ENCODE data around the gene AP2A2.

Gene AP2A2

DNA sequence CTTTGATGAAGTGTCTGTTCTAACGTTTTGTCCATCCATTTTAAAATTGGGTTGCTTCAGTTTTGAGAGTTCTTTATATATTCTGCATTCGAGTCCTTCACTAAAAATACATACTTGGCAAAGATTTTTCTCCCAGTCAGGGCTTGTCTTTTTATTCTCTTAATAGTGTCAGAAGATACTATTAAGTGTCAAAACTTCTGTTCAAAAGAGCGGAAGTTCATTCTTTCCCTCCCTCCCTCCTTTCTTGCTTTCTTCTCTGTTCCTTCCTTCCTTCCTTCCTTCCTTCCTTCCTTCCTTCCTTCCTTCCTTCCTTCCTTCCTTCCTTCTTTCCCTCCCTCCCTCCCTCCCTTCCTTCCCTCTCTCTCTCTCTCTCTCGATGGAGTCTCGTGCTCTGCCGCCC lies 118.5 kb downstream of the AP2A2 start:
- DNase-seq = no peak

DNA sequence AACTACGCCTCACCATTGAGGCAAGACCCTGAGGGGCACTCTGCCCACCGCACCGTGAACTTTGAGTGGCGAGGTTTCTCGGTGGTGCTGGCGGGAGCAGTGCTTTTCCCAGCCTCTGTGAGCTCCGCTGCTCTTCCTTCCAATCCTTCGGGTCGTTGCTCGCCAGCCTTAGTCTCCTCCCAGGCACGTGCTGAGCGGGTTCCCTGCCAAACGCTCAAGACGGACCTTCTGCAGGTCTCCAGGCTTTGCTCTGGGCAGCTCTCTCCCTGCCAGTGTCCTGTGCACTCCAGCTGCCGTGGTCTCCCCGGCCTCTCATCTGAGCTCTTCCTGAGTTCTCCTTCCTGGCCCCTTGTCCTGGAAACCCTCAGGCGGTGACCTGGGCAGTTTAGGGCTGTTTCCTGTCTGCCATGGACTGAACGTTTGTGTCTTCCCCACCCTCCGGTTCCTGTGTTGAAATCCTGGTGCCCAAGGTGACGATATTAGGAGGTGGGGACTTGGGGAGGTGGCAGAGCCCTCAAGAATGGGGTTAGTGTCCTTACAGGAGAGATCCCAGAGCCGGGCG lies 122.0 kb downstream of the AP2A2 start:
- no peak for DNase-seq

DNA sequence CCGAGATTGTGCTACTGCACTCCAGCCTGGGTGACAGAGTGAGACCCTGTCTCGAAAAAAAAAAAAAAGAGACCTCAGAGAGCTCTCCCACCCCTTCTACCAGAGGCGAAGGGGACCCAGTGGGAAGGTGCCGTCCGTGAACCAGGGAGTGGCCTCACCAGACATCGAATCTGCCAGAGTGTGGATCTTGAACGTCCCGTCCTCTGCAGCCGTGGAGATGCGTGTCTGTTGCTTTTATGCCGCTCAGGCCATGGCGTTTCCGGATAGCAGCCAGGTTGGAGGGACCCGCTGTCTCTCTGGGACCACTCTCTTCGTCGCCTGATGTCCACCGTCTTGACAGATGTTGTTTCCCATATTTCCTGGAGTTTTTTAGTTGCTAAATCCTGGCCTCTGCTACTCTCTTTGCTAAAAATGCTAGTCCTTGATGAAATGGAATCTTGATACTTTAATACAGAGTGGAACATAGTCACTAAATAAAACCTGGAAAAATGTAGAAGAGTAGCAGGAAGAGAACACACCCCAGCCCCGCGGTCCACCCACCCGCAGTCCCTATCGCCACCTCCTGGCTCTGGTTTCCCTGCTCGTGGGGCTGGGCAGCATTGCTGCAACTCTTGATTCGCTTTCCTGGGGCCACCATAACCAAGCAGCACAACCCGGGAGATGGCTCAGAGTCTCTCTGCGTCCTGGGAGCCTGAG lies 122.9 kb downstream of the AP2A2 start:
- DNase-seq = no peak

DNA sequence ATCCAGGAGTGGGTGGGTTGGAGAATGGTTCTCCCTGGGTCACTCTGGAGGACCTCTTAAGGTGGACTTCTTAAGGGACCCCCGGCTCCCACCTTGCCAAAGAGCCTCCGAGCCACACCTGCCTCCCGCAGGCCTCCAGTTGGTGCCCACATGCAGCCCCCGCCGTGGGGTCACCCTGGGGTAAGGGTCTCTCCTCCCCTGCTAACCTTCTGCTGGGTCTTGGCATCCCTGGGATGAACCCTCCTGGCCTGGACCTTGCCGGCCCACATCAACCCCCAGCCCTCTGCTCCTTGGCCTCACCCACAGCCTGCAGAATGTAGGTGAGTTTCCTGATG lies 123.4 kb downstream of the AP2A2 start:
- DNase-seq = no peak

DNA sequence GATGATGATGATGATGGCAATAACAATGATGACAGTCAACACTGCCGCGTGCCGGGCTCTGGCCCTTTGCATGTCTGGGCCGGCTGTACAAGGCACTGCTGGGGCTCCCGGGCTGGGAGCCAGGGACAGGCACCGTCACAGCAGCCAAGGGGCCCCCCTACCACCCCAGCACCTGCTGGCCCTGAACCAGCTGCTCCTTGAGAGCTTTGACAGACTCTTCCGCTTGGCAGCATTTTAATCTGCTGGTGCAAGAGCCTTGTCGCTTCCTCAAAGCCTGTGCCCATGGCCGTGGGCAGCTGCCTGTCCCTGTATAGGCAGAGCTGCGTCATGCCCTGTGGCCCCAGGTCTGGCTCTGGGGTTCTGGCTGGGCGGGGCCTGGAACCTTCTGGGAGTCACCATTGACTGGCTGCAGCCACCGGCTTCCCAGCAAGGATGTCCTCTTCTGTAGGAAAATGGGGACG lies 123.8 kb downstream of the AP2A2 start:
- no peak for DNase-seq

DNA sequence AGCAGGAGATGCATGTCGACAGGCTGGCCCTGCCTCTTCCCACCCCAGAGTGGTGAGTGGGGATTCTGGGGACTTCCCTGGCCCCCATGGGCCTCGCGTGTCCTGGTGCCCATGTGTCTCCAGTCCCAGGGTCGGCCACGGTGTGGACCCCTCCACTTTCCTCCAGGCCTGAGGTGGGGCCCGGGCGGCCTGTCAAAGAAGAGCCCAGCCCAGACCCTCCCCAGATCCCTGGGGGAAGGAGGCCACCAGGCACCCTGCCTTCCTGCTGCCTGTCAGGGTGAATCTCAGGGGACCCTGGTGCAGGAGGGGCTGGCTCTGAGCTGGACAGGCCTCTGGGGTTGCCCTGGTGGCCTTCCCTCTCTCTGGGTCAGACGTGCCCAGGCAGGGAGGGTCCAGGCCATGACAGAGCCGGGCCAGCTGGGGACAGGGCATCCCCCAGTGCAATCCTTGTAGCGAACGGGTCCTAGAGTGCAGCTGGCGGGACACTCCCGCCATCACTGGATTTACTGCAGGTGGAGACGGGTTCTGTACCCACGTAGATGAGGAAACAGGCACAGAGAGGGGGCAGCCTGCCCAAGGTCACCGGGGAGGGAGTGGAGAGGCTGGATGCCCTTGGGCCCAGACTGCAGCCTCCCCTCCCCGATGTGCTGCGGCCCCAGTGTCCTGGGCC lies 124.4 kb downstream of the AP2A2 start:
- no peak for DNase-seq

DNA sequence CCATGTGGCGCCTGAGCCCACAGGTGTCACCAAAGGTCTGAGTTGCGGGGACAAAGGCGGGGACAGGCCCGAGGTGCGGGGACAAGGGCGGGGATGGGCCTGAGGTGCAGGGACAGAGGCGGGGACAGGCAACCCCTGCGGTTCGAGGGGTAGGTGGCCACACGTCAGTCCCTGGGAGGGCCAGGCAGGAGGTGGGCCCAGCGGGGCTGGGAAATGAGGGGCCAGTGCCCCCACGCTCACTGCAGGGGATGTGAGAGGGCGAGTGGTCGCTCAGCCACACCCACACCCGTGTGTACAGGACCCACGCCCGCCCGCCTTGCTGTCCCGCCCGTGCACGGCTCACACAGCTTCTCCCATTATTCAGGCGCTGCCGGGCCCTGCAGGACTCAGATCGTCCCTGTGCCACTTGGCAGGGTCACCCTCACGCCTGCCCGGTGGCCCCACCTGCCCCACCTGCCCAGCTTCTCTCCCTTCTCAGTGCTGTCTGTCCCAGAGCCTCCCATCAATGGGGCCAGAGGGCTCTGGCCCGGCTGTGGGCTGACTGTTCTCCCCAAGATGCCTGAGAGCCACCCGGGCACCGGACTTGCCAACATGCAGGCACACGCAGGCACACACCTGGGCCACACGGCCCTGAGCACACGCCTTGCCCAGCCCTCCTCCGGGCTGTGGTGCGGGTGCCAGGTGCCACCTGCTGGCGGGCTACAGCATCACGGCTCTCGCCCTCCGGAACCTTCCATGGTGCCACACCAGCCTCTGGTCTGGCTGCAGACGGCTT lies 125.1 kb downstream of the AP2A2 start:
- peak; percentile 75 for DNase-seq

DNA sequence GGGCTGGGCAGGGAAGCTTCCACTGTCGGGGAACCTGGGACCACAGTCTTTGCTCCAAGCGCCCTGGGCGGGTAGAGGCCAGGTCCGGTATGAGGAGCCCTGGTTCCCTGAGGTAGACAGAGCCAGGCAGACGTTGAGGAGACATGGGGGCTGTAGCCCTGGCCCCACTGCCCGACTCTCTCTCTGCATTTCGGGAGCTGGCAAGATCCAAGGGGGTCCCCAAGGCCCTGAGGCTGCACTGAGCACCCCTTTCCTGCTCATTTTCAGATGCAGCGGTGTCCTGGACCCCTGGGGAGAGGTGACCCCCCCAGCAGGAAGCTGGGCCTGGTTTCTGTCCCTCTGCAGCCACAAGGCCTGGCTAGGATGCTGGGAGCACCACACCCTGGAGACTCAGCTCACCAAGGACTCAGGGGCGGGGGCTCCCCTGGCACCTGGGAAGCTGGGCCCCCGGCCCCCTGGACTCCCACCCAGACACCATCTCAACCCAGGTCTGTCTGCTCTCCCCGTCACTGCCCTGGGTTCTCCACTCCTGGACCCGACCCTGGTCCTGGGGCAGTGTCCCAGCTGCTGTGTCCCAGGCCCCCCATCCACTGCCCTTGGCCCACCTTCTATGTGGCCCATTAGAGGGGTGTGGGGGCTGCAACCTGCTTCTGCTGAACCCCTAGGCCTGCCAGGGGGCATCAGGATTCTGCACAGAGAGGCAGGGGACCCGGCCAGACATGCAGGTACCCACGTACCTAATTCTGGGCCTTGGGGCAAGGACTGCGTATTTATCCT lies 125.9 kb downstream of the AP2A2 start:
- DNase-seq = no peak

DNA sequence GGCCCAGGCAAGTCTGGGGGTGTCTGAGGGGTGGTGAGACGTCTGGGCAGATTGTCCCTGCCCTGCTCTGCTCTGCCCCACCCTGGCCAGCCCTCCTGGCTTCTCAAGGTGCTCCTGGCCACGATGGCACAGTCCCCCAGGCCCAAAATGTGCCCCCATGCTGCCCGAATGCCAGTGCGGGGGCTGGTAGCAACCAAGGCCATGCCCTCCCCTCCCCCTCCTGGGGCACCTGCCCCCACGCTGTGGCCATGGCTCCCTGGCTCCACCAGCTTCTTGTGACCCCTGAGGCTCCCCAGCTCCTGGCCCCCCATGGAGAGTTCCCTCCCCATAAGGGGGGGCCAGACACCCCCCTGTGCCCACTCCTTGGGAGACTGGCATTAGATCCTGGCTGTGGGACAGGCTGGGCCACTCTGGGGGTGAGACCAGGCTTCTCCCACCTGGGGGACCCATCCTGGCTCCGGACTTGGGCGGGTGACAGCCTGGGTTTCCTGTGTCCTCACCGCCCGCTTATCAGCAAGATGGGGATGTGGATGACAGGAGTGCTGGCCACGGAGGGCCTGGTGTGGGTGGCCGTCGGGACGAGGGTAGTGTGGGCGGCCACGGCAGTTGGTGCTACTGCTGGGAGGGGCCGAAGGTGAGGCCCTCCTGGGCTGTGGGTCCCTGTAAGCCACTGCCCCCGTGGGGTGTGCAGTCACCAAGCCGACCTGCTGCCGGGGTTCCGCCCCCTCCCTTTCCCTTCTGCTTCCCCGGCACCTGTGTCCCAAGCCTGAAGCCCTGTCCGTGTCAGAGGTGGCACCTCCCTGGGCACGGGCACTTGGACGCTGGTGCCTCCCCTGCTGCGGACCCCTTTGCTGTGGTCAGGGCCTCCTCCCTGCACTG lies 126.7 kb downstream of the AP2A2 start:
- no peak for DNase-seq

DNA sequence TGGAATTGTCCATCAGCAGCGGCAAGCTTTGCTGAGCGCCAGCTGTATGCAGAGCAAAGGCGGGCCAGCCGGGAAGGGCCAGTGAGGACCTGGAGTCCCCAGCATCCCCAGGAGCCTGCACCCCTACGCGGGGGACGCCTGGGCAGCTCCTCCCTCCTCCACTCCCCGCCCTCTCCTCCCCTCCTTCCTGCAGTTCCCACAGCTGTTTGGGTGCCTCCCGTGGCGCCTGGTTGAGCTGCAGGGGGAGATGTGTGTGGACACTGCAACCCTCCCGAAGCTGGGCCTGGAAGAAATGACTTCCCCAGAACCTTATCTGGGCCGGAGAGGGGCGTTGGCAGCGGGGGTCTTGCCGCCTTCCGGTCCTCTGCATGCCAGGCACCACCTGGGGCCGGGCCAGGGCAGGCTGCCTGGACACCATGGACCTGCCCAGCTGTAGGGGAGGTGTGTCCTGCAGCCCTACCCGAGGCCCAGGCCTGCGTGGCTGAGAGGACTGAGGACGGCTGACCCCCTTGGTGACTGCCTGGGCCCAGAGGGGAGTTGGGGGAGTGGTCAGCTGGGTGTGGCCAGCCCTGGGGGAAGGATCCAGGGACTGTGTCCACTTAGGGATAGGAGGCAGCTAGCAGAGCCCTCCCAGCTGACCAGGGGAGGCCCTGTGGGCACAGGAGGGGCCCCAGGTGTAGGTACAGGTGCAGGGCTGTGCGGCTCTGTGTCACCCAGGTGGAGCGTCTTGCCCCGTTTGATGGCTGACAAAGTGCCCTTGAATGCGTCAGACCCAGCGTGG lies 127.6 kb downstream of the AP2A2 start:
- no peak for DNase-seq

DNA sequence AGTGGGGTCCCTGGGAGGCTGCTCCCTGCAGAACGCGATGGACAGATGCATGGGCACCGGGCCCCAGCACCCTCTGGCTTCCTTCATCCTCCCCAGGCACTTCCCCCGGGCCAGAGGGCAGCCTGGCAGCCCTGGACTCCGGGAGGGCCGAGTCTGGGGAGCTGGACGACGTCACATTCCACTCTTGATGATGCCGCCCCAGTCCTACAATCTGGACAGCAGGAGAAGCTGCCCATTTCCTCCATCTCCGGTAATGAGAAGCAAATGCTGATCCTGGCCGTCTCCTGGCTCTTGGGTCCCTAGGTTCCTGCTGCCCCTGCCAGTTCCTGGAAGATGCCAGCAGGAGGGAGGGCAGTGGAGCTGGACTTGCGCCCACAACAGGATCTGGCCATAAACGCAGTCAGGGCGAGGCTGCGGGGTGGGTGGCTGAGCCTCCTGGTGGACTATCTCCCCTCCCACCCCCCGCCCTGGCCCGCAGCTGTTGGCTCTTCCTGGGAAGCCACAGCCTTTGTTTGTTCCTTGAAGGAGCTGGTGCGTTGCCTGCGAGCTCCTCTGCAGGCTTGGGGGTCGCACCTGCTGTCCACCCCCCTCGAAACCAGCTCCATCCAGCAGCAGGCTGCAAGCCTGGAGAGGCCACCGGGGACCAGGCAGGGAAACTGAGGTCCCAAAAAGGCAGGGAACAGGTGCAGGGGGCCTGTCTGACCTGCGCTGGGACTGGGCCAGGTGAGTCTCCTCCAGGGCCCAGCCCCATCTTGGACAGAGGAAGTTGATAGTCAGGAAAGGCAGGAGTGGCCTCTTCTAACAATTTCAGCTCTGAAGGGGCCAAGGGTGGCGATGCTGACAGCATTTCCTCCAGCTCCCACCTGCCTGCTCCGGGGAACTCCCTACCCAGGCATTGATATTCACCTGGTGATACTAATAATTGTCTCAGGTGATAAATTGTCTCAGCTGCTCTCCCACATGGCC lies 128.8 kb downstream of the AP2A2 start:
- no peak for DNase-seq

DNA sequence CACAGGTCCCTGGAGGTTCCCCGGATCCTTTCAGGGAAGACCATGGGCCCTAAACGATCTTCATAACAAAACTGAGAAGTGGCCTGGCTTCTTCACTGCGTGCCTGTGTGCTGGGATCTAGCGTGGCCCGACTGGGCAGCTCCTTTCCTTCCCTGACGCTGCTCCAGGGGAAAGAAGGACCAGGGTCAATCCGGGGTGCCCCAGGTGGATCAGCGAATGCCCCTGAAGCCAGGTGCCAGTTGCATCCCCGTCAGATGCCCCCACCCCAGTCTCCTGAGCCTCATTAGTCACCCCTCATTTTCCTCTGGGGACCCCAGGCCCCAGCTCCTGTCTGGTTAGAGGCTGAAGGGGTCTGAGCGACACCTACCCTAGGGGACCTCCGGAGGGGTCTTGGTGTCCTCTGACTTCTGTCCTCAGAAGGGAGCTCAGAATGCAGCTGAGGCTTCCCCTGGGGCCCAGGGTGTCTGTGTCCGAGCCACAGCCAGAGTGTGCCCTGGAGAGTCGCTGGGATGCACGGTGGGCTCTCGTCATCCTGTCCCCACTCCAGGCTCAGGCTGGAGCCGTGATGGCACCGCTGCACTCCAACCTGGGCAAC lies 129.5 kb downstream of the AP2A2 start:
- no peak for DNase-seq

DNA sequence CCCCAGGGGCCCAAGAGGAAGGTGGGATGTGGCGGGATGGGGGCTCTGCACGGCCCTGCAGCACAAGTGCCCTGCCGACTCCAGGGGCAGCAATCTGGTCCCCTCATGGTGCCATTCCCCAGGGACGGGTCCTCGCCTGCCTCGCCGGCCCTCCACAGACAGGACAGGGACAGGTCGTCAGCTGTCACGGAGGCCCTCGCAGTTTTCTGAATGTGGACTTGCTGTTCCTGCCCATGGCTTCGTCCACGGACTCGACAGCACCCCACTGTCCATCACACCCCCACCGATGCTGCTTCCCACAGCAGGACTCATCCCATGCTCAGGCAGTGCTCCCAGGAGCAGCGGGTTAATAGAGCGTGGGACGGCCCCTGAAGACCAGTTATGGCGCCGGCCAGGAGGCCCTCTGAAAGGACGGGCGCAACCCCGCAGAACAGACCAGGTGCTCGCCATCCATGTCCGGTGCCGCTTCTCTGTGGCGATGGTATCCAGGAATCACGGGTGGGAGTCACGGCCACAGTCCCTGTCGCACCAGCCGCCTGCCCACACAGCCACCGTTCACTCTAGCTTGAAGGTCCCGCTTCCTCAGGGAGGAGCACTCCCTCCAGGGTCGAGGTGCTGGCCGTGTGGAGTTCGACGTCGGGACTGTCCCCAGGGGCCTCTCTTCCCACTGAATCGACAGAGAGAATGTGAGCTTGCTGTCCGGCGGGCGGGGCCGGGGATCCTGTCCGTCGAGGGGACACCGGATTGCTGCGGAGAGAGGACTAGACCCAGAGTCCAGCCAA lies 130.5 kb downstream of the AP2A2 start:
- no peak for DNase-seq

DNA sequence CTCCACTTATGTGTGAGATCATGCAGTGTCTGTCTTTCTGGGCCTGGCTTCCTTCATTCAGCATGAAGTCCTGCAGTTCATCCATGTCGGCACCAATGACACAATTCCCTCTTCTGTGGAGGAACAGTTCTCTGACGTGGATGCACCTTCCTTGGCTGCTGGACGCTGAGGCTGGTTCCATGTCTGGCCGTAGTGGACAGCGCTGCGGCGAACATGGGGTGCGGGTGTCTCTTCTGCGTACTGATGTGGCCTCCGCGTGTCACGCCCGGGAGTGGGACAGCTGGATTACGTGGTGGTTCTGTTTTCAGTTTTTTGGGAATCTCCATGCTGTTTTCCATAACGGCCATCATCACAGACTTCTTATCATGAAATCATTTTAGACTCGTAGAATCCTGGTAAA lies 132.1 kb downstream of the AP2A2 start:
- DNase-seq = no peak

DNA sequence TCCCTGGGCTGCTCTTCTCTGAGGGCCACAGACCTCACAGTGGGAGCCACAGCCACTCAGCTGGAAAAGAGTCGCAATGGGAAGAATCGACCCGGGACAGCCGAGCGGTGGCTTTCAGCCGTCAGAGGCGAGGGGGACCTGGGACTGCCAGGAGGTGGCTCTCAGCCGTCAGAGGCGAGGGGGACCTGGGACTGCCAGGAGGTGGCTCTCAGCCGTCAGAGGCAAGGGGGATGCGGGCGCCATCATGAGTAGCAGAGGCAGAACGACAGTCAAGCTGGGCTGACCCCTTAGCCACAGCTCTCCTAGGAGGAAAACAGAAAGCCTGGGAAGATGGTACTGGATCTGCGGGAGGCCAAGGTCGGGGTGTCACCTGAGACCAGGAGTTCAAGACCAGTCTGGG lies 134.1 kb downstream of the AP2A2 start:
- no peak for DNase-seq

DNA sequence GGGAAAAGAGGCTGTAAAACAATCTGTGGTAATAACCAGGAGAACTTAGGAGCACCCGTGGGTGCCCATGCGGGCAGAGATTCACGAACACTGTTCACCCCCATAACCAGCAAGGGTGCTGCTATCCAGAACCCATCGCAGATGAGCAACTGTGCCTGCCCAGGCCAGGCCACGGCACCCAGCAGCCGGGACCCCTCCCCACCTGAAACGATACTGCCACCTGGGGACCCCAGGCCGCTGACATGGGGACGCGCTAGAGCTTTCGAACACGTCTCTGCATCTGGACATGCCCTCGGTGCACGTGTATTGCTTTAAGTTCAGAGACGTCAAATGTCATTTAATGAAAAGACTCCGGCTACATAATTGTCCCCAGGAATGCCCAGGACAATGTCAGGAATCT lies 134.7 kb downstream of the AP2A2 start:
- no peak for DNase-seq

DNA sequence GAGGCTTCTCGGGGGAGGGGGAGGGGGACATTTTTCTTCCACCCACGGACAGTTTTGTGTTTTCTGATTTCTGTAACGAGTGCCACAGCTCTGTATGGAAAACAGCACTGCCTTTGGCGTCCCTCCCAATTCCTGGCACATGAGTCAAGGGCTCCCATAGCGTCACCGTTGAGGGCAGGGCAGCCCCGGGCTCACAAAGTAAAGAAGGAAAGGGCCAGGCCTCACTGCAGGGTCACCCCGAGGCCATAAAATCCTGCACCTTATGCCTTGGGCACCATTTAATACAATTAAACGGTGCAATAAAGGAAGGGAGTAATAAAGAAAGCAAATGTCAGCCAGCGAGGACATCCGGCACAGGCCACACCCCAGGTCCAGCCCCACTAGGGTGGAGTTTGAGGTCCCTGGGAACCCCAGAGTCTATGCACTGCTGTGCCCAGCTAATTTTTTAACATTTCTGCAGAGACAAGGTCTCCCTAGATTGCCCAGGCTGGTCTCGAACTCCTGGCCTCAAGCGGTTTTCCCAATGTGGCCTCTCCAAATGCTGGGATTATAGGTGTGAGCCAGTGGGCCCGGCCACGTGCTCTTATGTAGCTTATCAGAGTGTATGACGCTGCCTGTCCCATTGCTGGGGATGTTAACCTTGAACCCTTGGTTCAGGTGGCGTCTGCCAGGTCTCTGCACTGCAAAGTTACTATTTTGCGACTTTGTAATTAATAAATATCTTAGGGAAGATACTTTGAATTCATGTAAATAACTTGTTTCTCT lies 135.4 kb downstream of the AP2A2 start:
- DNase-seq = no peak
